Measurements from ENCODE around the gene TRIO.

The TRIO gene

DNA sequence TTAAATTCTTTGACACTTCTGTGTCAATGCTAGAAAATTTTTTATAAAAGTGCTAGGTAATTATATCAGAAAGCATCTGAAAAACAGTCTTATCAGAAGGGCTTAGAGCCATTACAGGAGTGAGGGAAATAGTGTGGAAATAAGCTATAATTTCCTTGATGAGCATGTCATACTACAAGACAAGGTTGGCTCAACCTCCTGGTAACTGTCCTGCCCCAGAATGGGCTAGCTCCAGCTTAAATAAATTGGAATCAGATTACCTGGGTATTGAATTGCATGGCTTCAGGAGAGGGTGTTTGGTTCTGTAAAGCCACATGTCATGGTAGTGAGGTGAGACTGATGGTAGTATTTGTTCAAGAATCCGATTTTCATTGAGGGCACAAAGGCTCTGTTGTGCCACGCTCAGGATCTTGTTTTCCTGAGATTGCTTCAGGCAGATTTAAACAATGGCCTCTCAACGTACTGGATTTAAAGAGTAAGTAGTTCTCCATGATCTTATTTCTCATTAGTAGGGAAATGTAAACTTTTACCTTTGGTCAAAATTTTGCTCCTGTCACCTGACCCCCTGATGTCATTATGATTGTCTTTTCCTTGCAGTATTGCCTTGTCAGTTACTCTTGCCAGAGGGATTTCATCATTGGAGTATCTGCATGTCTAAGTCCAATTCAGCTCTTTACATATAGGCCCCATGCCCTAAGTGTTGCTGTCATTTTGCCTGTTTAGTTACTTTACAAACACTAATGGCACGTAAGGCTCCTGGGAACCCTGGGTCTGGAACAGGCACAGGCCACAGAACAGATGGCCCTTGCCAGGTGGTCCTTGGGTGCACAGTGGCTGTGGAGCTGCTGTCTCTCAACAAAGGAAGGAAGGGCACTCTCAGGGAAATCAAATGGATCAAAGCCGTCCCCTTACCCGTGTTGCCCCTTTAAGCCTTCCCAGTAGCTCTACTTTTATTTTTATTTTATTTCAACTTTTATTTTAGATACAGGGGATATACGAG, 21.3 kb downstream of the TRIO start:
- in situ Hi-C loops (cut with MboI; ENCODE audit: low sequenced_read_pairs): no loop called here

DNA sequence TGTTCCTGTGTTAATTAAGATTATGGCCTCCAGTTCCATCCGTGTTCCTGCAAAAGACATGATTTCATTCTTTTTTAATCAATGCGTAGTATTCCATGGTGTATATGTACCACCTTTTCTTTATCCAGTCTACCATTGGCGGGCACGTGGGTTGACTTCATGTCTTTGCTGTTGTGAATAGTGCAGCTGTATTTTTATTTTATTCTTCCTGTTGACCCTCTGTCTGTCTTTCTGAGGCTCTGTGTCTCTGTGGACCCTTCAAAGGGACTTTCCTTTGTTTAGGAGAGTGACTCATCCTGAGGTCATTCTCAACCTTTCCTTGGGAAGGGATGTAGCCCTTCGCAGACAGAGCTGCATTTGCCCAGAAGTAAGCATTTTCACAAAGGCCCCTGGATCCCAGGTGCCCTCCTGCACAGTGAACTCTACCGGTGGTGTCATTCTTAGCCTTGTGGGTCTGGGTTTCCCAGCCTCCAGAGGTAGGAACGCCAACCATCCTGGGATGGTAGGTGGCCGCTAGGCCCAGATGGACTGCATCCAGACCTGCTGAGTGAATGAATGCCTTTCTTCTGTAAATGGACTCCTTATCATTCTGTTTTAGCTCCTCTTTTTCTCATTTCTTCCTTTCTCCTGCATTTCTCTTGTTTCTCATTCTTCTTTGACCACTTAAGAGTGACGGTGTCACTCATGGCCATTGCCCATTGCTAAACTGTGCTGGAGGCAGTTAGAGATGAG, 22.4 kb downstream of the TRIO start:
- in situ Hi-C loops (cut with MboI; ENCODE audit: low sequenced_read_pairs): no loop called here

DNA sequence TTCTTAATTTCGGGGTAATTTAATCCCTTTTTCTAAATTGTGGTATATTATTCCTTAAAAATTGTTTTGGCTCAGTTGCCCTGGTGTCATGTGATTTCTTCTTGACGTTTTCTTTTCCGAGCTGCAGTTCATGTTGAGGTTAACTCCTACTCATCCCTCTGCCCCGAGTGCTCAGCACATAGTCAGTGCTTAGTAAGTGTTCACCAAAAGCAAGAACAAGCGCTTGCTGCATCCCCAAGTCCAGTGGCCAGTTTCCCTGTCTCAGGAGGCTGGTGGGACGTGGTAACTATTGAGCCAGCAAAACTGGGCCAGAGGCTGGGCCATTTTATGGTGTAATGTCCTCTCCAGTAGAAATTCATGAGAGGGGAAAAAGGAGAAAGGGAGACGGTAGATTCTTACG, 23.3 kb downstream of the TRIO start:
- in situ Hi-C loops (cut with MboI; ENCODE audit: low sequenced_read_pairs): no loop called here

DNA sequence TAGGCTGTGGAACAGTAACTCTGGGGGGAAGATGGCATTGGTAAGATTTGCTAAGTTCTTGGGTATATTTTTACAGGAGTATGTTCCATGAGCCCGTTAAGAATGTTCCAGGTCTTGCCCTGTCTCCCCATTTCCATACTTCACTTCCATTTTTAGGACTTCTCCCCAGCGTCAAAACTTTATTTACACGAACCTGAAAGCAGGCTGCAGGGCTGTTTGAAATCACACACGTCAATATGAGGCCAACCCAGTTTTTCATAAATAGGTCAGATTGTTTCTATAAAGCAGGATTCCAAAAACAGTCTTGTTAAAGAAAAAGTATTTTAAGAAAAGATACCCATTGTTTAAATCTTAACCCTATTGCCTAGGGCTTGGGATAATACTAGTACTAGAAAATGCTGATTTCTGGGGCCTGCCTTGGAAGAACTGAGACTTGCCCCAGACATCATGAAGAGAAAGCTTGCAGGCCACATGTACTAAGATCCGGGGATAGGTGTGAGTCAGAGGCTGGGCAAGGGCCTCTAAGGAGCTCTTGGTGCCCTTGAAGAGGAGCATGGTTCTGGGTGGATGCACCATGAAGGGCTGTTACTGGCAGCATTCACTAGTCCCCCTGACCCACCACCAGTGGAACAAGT, 24.2 kb downstream of the TRIO start:
- in situ Hi-C loops (cut with MboI; ENCODE audit: low sequenced_read_pairs): no loop called here

DNA sequence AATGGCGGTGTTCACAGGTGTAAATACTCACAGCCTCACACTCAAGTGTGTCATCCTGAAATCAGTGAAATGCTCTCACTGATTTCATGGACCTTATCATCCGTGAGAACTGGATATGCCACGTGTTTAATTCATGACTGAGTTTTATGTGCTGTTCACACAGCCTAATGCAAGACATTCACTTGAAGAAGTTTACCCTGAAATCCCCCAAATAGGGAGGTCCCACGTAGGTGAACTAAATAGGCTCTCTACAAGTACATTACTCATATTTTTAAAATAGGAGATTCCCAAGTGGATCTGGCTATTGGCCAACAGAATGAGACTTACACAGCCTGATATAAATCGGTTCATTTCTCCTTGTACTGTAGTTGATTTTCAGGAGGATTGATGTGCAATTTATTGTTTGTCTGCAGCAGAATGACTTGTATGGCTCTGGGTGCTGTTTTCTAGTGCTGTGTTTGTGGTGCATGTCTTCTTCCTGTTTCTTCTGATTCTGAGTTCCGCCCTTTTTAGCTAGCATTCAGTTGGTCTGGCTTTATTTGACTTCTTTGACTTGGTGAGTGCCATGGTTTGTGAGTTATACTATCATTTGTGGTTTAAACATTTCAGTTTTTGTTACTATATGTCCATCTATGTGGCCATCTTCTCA, 25.1 kb downstream of the TRIO start:
- in situ Hi-C loops (cut with MboI; ENCODE audit: low sequenced_read_pairs): no loop called here

DNA sequence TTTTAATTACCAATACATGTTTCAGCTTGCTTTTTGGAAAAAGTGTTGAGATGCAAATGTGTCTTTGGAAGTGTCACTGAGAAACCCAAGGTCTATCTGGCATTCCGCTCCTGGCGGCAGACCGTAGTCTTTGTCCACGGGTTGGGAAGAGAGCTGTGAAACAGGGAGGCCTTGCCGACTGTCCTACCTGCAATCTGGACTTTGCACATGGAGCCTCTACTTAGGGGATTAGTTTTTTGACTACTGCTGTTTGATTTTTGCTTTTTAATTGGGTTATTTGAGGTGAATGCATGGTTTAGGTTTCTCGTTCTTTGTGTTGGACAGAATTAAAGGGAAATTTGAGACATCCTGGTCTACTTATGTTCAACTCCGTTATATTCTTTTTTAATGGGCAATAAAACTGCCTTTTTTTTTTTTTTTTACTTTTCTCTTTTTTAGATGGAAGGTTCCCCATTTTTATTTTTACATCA, 25.7 kb downstream of the TRIO start:
- in situ Hi-C loops (cut with MboI; ENCODE audit: low sequenced_read_pairs): no loop called here

DNA sequence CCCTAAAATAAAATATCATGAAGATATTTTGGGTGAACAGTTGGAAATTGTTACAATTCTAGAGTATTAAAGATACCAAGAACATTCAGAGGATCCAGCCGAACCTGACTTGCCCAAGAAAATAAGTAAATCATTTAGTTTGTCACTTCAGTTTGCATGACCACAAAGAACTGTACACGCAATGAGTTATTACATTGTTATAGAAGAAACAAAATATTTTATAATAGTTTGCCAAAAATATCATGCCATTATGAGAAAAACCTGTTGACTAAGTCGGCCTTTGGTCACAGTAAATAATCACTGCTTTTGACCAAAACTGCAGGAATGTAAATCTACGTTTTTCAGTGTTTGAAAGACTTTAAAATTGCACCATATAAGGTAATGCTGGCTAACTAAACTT, 27.9 kb downstream of the TRIO start:
- in situ Hi-C loops (cut with MboI; ENCODE audit: low sequenced_read_pairs): no loop called here

DNA sequence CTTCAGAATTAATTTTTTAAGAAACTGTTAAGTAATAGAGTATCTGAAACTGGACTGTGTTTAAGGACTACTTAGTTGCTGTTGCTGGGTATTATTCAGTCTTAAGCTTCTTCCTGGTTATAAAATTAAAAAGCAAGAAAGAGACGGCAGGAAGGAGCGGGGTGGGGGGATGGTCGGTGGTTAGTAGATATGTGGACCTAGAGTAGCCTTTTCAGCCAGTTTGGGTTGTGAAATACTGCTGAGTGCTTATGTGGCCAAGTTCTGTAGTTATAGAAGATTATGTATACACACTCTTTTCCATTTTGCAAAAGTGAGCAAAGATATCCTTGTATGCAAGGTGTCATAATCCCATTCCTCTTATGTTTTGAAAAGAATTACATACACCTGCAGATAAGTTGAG, 28.5 kb downstream of the TRIO start:
- in situ Hi-C loops (cut with MboI; ENCODE audit: low sequenced_read_pairs): no loop called here

DNA sequence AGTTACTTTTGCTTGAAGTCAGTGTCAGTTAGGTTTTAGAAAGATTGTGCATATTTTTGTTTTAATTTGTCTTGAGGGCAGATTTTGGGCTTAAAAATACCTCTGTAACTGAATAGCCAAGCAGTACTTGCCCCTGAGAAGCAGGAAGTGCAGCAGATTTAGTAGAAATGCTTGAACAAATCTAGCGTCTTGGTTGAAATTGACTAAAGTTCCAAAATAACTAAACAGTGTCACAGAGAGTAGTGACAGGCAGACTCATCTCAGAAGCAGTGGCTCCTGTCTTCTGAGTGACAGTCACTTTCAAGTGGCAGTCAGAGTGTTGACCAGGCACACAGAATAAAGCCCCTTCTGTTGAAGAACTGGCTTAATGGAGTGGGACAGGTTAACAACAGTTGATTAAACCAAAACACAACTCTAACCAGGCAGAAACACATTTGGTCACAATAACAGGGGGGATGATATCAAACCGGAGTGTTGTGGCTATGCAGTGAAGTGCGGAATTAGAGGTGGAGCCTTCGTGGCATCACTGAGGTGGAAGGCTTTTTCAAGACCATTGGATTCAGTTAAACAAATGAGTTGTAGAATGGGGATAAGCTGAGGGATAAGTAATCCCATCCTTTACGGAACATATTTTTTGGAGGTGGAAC, 29.1 kb downstream of the TRIO start:
- in situ Hi-C loops (cut with MboI; ENCODE audit: low sequenced_read_pairs): no loop called here

DNA sequence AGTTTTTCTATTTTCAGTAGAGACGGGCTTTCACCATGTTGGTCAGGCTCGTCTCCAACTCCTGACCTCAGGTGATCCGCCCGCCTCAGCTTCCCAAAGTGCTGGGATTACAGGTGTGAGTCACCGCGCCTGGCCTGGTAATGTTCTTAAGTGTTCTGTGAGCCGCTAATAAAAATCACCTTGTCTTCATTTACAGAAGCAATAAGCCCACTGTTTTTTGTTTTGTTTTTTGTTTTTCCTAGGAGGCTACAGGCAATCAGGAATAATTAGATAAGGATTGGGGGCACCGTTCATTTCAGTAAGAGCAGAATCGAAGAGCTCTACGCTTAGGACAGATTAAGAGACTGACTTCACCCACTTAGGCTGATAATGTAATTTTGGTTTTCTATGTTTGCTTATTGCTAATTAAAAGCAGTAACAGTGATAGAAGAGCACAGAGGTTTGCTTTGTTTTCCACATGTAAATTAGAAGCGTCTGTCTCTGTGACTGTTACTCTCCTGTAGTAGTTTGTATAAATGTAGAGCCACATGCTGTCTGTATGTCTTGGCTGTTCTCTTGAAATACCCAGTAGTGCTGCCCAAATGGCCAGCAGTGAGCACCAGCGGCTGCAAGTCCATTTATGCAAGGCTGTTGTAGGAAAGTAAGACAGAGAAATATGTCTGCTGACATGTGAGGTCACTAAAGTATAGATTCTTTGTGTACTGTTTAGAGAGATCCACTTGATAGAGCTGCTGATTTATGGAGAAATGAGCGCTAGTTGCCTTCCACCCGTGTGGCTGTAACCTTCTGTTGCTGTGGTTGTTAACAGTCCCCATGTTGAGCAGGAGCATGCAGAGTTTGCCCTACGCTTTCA, 30.5 kb downstream of the TRIO start:
- in situ Hi-C loops (cut with MboI; ENCODE audit: low sequenced_read_pairs): no loop called here

DNA sequence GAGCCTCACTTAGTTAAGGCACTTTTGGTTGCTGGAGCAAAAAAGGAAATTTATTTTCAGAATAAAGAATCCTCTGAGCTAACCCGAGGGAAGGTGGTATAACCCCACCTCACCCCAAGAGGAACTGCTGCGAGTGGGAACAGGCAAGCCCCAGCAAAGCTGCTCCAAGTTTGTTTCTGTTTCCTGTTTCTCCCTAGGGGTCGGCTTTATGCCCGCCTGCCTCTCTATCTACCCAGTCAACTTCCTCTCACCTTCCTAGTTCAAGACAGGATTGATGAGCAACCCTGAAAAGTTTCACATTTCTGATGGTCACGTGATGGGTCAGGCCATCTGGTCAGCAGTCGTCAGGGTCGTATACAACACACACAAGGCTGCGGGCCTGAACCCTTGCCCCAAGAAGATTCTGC, 31.1 kb downstream of the TRIO start:
- in situ Hi-C loops (cut with MboI; ENCODE audit: low sequenced_read_pairs): no loop called here

DNA sequence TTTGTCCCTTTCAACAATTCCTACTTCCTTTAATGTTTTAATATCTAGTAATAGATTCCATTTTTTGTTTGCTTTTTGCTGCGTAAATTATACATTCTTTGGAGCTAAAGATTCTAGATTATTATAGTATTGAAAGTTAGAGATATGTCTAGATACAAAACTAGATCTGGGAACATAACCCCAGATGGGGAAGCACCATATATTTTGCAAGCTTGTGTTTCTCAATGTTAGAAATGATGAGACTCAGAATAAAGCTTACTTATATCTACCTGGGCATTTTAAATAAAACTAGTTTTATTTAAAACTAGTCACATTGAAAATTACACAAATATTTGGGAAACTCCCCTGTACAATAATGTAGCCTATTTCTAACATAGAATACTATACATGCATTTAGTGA, 32.2 kb downstream of the TRIO start:
- in situ Hi-C loops (cut with MboI; ENCODE audit: low sequenced_read_pairs): no loop called here

DNA sequence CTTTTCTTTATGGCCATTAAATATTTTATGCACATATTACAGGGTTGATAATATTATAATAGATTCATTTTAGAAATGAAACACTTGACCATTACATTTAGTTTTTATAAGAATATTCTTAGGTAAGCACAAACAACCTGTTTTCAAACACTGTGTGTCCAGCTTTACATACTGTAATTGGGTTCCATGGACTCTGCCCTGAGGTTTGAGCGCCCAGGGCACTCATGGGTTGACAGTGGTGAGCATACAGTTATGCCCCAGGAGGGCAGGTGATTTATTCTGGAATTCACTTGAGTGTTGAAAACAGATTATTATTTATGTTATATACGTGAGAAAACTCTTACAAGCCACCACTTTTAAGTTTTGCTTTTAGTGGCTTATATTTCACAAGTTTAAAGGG, 33.7 kb downstream of the TRIO start:
- in situ Hi-C loops (cut with MboI; ENCODE audit: low sequenced_read_pairs): no loop called here

DNA sequence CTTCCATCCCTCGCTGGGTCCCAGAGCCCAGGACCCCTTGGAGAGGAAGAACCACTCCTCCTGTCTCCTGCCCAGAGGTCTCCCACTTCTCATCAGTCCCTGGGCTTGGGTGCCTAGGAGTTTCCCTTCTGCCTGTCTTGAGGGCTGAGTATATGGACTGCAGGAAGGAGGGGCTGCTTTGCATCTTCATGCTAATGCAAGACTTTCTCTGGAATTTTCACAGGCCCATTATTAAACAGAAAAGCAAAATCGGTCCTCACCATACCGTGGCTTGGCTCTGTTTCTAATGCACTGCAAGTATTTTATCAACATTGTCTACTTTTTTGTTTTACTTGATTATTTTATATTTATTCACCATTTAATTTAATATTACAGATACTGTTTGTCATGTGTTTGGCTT, 34.5 kb downstream of the TRIO start:
- in situ Hi-C loops (cut with MboI; ENCODE audit: low sequenced_read_pairs): no loop called here

DNA sequence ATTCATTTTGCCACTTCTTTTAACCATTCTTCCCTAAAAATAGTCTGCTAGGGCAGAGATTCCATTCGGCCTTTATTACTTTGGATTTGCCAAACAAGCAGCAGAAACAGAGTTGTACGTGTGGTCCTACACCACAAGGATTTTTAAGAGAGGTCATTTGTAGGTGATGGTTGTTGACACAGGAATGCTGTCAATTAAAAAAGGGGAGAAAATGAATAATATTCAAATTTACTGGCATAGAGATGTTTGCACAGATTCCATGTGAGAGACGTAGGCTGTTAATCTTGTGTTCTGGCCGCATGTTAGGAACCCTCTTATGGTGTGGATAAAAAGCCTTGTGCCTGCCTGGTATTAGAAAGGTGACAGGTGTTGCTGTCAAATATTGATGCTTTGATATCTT, 34.9 kb downstream of the TRIO start:
- in situ Hi-C loops (cut with MboI; ENCODE audit: low sequenced_read_pairs): no loop called here

DNA sequence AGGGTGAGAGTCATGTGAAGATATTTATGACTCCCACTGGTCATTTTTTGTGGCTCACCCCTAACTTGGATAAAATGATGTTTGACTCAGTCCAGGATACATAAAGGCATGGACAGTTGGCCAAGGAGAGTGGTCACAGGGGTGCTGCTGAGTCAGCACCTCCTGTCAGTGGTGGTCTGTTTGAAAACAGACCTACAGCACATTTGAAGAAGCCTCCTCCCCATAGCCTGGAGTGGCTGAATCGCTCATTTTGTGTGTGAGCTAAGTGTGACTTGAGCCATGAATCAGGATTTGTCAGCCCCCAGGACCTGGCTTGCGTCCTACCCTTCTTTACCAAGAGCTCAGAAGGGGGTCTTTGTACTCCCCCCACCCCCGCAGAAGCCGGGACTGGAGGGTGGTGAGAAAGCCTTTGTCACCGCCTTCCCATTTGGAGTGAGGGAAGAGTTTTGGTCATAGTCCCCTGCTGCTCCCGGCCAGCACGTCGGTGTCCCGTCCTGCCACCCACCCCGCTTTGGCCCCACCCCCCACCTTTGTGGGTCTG, 35.6 kb downstream of the TRIO start:
- in situ Hi-C loops (cut with MboI; ENCODE audit: low sequenced_read_pairs): no loop called here

DNA sequence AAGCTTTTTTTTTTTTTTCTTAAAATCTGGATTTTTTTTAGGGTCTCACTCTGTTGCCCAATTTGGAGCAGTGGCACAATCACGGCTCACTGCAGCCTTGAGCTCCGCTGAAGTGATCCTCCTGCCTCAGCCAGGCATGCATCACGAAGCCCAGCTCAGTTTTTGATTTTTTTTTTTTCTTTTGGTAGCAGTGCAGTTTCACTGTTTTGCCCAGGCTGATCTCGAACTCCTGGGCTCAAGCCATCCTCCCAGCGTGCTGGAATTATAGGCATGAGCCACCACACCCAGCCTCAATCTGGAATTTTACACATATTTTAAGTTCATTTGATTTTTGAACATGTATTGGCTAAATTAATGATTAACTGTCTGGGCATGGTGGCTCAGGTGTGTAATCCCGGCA, 36.3 kb downstream of the TRIO start:
- in situ Hi-C loops (cut with MboI; ENCODE audit: low sequenced_read_pairs): no loop called here

DNA sequence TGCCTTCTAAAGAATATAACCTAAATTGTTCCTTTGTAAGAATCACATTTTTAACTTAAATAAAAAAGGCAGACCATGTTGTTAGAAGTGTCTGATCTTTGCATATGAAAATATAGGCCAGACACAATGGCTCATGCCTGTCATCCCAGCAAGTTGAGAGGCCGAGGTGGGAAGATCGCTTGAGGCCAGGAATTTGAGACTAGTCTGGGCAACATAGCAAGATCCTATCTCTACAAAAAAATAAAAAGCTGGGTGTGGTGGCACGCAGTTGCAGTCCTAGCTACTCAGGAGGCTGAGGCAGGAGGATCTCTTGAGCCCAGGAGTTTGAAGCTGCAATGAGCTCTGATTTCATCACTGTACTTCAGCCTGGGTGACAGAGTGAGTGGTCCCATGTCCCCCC, 37.3 kb downstream of the TRIO start:
- in situ Hi-C loops (cut with MboI; ENCODE audit: low sequenced_read_pairs): no loop called here

DNA sequence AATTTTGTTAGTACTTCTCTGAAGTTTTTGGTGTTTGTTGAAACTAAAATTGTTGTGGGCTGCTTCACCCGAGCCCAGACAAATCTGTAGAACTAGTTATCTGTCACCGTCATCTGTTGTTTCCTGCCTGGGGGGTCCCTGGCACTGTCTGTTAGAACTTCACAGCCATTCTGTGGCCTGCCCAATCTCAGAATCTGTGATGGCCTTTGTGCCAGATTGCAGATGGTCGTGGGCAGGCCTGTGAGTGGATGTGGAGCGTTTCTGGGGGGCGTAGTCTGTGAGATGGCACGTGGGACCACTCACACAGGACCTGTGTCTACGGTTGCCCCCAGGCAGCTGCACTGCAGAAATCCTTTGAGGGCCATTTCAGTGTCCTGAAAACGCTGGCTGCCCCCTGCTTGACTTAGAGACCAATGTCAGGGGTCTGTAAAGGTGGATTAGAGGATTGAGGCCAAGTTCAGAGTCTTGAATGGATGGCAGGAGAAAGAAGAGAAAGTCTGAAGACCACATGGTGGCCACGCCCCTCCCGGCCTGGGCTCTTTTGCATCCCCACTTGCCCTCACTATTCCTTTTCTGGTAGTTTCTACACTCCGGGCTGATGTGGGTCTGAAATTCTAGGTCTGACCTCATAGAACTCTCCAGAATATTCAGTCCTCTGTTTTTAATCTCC, 38.3 kb downstream of the TRIO start:
- in situ Hi-C loops (cut with MboI; ENCODE audit: low sequenced_read_pairs): no loop called here

All from HL-60/S4 (cell line).